HepG2 (cell line): Measurements from ENCODE around the gene TRIM27. TPM values are rescaled to one million over a fixed set of nuclear protein-coding genes. Genes with fewer than 3 reads are reported as not detected.

Experiments used
- ARNT2 ChIP-seq: sonication (generic); formaldehyde crosslinking; IDR thresholded peaks from 2 replicates; pipeline ENCODE4 v1.8.0; 2022; ENCODE audit warnings: mild to moderate bottlenecking, low read depth, missing genetic modification reagents, moderate library complexity
- CBX1 ChIP-seq: IDR thresholded peaks from one replicate; pipeline ENCODE4 v1.6.1; 2016; ENCODE audit warnings: antibody characterized with exemption, low read depth
- CC2D1A ChIP-seq: sonication (generic); formaldehyde crosslinking; IDR thresholded peaks from 2 replicates; pipeline ENCODE4 v1.8.1; 2023; ENCODE audit warnings: mild to moderate bottlenecking, missing genetic modification reagents
- ELF1 ChIP-seq: sonication (generic); formaldehyde crosslinking; IDR thresholded peaks from 2 replicates; pipeline ENCODE4 v1.4.0; 2020; ENCODE audit warnings: missing genetic modification reagents
- ELF4 ChIP-seq: sonication (generic); formaldehyde crosslinking; IDR thresholded peaks from 2 replicates; pipeline ENCODE4 v1.5.0; 2020; ENCODE audit warnings: missing genetic modification reagents, mild to moderate bottlenecking, moderate library complexity, borderline replicate concordance
- JUND ChIP-seq: sonication (generic); formaldehyde crosslinking; IDR thresholded peaks from 2 replicates; pipeline ENCODE4 v1.8.0; 2022; ENCODE audit warnings: mild to moderate bottlenecking, missing genetic modification reagents
- SIN3A ChIP-seq: IDR thresholded peaks from 2 replicates; pipeline ENCODE4 v1.6.1; 2011; ENCODE audit warnings: low read depth, mild to moderate bottlenecking, control low read depth, low read length, borderline replicate concordance
- YY1 ChIP-seq: IDR thresholded peaks from 2 replicates; pipeline ENCODE4 v1.6.1; 2011; ENCODE audit warnings: low read length, low read depth, moderate library complexity, mild to moderate bottlenecking; ENCODE audit not compliant: insufficient read depth, insufficient replicate concordance
- ZBTB8A ChIP-seq: sonication (generic); formaldehyde crosslinking; IDR thresholded peaks from 2 replicates; pipeline ENCODE4 v1.4.0; 2020; ENCODE audit warnings: mild to moderate bottlenecking, low read depth, missing genetic modification reagents, borderline replicate concordance
- ZNF431 ChIP-seq: sonication (generic); formaldehyde crosslinking; IDR thresholded peaks from 2 replicates; pipeline ENCODE4 v1.9.0; 2022; ENCODE audit warnings: missing genetic modification reagents, low read depth, mild to moderate bottlenecking, borderline replicate concordance
- polyA plus RNA-seq, 8 experiments: library from polyadenylated mRNA; depleted of rRNA in 3 of 8; stranded (reverse) in 7 of 8; unstranded in 1 of 8; fragments of >200 nt; fragmentation: Illumina TruSeq in 4 of 8; extraction: Trizol in 4 of 8; gene quantifications; 2 replicates each; pipeline versions ENCODE4 v1.2.1 to v1.2.3, GENCODE V29; 2011 to 2016; ENCODE audit warnings: low read depth in 4 of 8, missing spikeins in 1 of 8, mixed read lengths in 1 of 8; ENCODE audit not compliant: insufficient read depth in 1 of 8
- total RNA-seq, 5 experiments: library from RNA; depleted of rRNA; stranded (reverse); fragments of >200 nt; fragmentation: Illumina TruSeq; extraction: Trizol; gene quantifications; 2 replicates each; pipeline ENCODE4 v1.2.3, GENCODE V29; 2016; ENCODE audit warnings: low read depth in 1 of 5
- TF ChIP-seq, protein P1 (sequence below): sonication (generic); formaldehyde crosslinking; IDR thresholded peaks from 2 replicates; pipeline ENCODE4 v1.4.0; 2020; ENCODE audit warnings: missing genetic modification reagents
- TF ChIP-seq, protein P2 (sequence below): sonication (generic); formaldehyde crosslinking; IDR thresholded peaks from 2 replicates; pipeline ENCODE4 v1.5.0; 2020; ENCODE audit warnings: missing genetic modification reagents, mild to moderate bottlenecking, borderline replicate concordance
- TF ChIP-seq, protein P3 (sequence below): sonication (generic); formaldehyde crosslinking; conservative IDR thresholded peaks from 2 replicates; pipeline ENCODE4 v1.4.0; 2020; ENCODE audit warnings: missing genetic modification reagents
- TF ChIP-seq, protein P4 (sequence below): sonication (generic); formaldehyde crosslinking; IDR thresholded peaks from 2 replicates; pipeline ENCODE4 v1.9.0; 2021; ENCODE audit warnings: missing genetic modification reagents, borderline replicate concordance
- TF ChIP-seq, protein P5 (sequence below): sonication (generic); formaldehyde crosslinking; IDR thresholded peaks from 2 replicates; pipeline ENCODE4 v1.4.0; 2020; ENCODE audit warnings: missing genetic modification reagents, borderline replicate concordance

The TRIM27 gene
- total and polyA plus RNA-seq, 2 of the 13 experiments (the other 11 are each of a cell fraction or from before 2014, with no cell fraction given) = 88.6 to 112 TPM

DNA sequence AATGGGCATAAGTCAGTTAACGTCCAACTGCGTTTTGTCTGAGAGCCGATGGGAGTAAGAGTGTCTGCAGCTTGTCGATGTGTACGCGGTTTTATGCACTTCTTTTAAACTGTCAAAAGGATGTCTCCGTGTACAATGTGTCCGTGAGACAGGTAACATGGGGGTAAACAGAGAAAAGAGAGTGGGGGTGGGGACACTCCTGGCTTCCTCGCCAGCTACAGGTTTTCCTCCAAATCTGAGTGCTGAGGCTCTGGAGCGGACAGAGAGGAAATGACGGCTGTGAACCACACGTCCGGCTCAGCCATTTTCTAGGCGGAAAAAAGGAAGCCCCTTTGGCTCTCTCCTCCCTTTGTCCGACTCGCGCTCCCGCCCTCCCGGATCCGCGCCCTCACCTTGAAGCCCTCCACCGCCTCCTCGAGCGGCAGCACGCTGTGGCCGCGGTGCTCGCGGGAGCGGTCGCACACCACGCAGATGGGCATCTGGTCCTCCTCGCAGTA lies 916 bp downstream of the TRIM27 start (continued):
- TF ChIP-seq, protein P1, sequence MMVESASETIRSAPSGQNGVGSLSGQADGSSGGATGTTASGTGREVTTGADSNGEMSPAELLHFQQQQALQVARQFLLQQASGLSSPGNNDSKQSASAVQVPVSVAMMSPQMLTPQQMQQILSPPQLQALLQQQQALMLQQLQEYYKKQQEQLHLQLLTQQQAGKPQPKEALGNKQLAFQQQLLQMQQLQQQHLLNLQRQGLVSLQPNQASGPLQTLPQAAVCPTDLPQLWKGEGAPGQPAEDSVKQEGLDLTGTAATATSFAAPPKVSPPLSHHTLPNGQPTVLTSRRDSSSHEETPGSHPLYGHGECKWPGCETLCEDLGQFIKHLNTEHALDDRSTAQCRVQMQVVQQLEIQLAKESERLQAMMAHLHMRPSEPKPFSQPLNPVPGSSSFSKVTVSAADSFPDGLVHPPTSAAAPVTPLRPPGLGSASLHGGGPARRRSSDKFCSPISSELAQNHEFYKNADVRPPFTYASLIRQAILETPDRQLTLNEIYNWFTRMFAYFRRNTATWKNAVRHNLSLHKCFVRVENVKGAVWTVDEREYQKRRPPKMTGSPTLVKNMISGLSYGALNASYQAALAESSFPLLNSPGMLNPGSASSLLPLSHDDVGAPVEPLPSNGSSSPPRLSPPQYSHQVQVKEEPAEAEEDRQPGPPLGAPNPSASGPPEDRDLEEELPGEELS = 0 out of 2 replicates have a peak, but pooled peaks have one; percentile 2
- TF ChIP-seq SIN3A (peak; percentile 25; the same call in 1 of the 2 replicates), CC2D1A (CRISPR knock-in tag) (0 out of 2 replicates have a peak, but pooled peaks have one; percentile 31), ARNT2 (CRISPR knock-in tag) (no peak), JUND (peak; percentile 59; the same call in 1 of the 2 replicates), ELF4 (0 out of 2 replicates have a peak, but pooled peaks have one; percentile 22), YY1 (peak; percentile 81), ZBTB8A (CRISPR knock-in tag) (no peak), ELF1 (CRISPR knock-in tag) (peak; percentile 27; the same call in 1 of the 2 replicates), CBX1 (peak; percentile 18), ZNF431 (CRISPR knock-in tag) (peak; percentile 1; the same call in 1 of the 2 replicates)
- TF ChIP-seq, protein P2, sequence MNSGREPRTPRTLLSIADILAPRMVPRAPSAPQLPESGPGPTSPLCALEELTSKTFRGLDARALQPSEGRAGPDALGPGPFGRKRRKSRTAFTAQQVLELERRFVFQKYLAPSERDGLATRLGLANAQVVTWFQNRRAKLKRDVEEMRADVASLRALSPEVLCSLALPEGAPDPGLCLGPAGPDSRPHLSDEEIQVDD (CRISPR knock-in tag) = 0 out of 2 replicates have a peak, but pooled peaks have one; percentile 47
- TF ChIP-seq, protein P3, sequence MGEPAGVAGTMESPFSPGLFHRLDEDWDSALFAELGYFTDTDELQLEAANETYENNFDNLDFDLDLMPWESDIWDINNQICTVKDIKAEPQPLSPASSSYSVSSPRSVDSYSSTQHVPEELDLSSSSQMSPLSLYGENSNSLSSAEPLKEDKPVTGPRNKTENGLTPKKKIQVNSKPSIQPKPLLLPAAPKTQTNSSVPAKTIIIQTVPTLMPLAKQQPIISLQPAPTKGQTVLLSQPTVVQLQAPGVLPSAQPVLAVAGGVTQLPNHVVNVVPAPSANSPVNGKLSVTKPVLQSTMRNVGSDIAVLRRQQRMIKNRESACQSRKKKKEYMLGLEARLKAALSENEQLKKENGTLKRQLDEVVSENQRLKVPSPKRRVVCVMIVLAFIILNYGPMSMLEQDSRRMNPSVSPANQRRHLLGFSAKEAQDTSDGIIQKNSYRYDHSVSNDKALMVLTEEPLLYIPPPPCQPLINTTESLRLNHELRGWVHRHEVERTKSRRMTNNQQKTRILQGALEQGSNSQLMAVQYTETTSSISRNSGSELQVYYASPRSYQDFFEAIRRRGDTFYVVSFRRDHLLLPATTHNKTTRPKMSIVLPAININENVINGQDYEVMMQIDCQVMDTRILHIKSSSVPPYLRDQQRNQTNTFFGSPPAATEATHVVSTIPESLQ (CRISPR knock-in tag) = 0 out of 2 replicates have a peak, but pooled peaks have one; percentile 3
- TF ChIP-seq, protein P4, sequence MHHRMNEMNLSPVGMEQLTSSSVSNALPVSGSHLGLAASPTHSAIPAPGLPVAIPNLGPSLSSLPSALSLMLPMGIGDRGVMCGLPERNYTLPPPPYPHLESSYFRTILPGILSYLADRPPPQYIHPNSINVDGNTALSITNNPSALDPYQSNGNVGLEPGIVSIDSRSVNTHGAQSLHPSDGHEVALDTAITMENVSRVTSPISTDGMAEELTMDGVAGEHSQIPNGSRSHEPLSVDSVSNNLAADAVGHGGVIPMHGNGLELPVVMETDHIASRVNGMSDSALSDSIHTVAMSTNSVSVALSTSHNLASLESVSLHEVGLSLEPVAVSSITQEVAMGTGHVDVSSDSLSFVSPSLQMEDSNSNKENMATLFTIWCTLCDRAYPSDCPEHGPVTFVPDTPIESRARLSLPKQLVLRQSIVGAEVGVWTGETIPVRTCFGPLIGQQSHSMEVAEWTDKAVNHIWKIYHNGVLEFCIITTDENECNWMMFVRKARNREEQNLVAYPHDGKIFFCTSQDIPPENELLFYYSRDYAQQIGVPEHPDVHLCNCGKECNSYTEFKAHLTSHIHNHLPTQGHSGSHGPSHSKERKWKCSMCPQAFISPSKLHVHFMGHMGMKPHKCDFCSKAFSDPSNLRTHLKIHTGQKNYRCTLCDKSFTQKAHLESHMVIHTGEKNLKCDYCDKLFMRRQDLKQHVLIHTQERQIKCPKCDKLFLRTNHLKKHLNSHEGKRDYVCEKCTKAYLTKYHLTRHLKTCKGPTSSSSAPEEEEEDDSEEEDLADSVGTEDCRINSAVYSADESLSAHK (CRISPR knock-in tag) = no peak
- TF ChIP-seq, protein P5, sequence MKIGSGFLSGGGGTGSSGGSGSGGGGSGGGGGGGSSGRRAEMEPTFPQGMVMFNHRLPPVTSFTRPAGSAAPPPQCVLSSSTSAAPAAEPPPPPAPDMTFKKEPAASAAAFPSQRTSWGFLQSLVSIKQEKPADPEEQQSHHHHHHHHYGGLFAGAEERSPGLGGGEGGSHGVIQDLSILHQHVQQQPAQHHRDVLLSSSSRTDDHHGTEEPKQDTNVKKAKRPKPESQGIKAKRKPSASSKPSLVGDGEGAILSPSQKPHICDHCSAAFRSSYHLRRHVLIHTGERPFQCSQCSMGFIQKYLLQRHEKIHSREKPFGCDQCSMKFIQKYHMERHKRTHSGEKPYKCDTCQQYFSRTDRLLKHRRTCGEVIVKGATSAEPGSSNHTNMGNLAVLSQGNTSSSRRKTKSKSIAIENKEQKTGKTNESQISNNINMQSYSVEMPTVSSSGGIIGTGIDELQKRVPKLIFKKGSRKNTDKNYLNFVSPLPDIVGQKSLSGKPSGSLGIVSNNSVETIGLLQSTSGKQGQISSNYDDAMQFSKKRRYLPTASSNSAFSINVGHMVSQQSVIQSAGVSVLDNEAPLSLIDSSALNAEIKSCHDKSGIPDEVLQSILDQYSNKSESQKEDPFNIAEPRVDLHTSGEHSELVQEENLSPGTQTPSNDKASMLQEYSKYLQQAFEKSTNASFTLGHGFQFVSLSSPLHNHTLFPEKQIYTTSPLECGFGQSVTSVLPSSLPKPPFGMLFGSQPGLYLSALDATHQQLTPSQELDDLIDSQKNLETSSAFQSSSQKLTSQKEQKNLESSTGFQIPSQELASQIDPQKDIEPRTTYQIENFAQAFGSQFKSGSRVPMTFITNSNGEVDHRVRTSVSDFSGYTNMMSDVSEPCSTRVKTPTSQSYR (CRISPR knock-in tag) = 0 out of 2 replicates have a peak, but pooled peaks have one; percentile 7
